Activated CD4-positive, alpha-beta T cell treated with anti-CD3 and anti-CD28 coated beads, Interleukin-10, Interleukin-2, amounts not matched to agents 100 ng/mL and 50 ng/mL, durations not matched to agents 16 hours and 8 hours (primary cell): ENCODE results near the gene CCDC69.
A peak's percentile ranks its signal among the peaks of the same experiment; 100 is the strongest.
"Not testable (repeated sequence)": the region's sequence is repeated elsewhere in the genome, so short reads cannot be mapped to it uniquely, and the experiment has no call there.

ENCODE experiments used
- DNase-seq: peaks from one replicate; pipeline ENCODE4 v3.0.0-alpha.2; 2020

Gene CCDC69

DNA sequence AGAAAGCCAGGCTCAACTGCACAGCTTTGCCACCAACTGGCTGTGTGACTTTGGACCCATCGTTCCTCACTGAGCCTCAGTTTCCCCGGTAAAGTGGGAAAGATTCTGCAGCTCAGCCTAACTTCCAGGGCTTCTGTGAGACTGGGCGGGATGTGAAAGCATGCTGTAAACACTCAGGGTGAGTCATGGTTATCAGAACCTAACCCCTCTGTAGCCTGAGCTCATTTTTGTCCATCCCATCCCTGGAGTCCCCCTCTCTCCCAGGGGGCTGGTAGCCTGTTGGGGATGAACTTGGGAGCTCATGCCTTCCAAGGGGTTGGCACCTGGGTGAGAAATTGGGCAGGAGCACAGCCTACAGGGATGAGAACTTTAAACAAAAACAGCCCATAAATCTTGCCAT, 2.3 kb downstream of the CCDC69 start:
- DNase-seq: no peak

DNA sequence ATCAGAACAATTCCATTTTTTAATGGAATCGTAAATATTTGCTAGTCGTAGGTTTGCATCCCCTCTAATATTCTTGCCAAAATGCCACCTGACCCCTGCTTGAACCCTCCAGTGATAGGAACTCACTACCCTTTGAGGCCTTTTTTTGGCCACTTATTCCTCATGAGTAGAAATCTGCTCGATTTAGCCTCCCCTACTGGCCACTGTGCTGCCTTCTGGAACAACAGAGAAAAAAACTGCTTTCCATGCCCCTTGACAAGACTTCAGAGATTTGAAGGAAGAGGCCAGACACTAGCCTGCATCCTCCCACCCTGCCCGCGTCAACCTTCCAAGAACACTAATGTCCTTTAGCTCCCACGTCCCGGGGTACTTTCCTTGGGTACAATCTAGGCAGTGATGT, 4.1 kb downstream of the CCDC69 start:
- no peak for DNase-seq

DNA sequence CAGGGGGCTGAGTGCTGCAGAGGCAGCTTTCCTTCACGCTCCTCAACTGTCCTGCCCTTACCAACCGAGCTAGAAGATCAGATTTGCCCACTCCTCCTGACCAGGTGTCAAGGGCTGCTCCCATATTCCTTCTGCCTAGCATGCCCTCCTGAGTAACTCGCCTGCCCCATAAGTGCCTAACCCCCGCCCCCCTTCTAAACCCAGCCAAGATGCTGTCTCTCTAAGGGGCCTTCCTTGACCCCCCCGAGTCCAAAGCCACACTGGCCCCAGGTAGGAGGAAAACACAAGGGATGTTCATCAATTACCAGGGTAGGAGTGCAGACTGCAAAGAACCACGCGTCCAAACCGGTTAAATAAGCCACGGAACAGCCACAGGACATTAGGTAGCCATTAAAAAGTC, 4.8 kb downstream of the CCDC69 start:
- no peak for DNase-seq

DNA sequence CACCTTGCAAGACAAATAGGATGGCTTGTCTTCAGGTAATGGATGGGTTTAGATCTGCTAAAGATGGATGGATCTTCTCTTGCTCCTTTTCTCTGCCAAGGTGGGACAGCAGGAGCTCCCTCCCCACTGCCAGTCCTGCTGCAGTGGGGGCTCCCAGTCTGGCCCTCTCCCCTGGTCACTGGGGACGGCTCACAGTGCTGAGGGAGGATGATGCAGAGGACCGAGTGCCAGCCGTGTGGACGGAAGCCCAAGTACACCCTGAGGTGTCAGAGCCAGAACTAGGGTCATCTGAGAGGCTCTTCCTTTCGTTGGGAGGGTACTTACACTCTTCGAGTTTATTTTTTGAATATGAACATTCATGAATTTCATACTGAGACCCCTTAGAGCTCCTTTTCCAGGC, 5.7 kb downstream of the CCDC69 start:
- no peak for DNase-seq

GRCh38 chr5:151216781-151217180, 7.1 kb downstream of the CCDC69 start:
- no peak for DNase-seq

DNA sequence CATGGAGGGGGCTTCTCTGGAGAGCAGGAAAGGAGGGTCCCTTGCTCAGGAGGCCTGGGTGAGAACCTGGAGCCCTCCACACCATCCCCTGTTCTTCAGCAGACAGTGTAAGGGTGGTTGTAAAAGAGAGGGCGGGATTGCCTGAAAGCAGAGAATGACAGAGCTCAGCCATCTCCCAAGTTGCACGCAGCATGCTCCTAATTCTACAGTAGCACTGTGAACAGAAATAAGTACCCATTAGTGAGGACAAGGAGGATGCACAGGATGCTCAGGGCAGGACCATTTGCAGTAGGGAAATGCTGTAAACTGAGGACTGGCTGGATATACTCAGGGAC, 8.4 kb downstream of the CCDC69 start:
- DNase-seq: no peak

GRCh38 chr5:151214614-151215545, 9.0 kb downstream of the CCDC69 start:
- DNase-seq: peak; percentile 63

DNA sequence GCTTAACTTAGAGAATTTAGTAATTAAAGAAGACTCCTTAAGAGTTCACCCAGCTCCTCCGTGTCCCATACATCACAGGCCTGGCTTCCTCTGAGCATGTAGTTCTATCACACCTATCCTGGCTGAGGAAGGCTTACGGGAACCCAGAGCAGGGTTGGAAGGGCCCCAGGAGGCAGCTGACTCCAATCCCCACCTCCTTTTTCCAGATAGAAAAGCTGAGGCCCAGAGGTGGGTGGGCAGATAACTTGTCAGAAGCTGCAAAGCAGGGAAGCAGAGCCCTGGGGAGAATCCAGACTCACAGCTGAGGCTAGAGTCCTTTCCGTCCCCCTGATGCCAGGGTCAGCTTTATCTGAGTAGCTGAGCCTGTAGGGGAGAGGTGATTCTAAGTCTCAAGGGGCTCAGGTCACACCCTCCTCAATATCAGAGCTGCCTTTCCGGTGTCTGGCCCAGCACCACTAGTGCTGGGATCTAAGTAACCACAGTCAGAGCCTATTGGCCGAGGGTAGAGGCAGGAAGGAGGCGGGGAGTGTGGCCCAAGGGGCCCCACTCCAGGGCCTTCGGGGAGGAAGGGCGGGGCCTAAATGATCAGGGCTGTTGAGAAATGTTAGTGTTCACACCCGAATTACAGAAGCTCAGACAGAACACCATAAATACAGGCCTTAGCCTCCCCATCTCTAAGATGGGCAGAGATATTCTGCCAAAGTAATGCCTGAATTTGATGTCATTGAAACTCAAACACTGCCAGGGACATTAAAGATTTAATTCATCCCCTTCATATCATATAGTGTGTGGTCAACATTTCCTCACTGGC, 9.9 kb downstream of the CCDC69 start:
- peak; percentile 96 for DNase-seq

GRCh38 chr5:151212406-151212798, 11.5 kb downstream of the CCDC69 start:
- peak; percentile 59 for DNase-seq

- DNase-seq: no peak
These were observed 15.4 kb downstream of the CCDC69 start for GRCh38 chr5:151208481-151208914.

- no peak for DNase-seq
These were observed 18.5 kb downstream of the CCDC69 start for GRCh38 chr5:151205411-151205810.

- no peak for DNase-seq
These were observed 19.8 kb downstream of the CCDC69 start for GRCh38 chr5:151204051-151204450.

GRCh38 chr5:151202381-151203139, 21.3 kb downstream of the CCDC69 start:
- DNase-seq: peak; percentile 86

GRCh38 chr5:151200913-151201595, 22.8 kb downstream of the CCDC69 start:
- no peak for DNase-seq

DNA sequence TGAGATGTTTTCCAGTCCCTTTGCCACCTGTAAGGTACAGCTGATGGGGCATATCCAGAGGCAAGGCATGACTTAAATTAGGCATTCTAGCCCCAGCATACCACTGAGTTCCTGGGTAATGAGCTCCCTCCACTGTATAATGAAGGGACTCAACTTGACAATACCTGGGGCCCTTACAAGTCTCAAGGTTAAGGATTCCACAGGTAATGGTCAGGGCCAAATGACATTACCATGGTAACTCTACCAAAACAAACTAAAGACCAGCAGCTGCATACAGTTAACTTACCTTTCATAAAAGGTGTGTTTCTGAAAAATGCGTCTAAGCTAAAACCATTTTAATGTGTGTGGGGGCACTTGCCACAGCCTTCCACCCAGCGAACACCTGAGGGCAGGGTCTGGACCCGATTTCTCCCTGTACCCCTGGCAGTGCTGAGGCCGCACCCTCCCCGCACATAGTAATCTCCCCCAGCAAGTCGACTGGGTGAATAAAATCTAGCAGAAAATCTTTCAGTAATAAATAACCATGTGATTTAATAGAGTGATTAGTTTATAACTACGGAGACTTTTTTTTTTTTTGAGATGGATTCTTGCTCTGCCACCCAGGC, 24.2 kb downstream of the CCDC69 start:
- DNase-seq: no peak

DNA sequence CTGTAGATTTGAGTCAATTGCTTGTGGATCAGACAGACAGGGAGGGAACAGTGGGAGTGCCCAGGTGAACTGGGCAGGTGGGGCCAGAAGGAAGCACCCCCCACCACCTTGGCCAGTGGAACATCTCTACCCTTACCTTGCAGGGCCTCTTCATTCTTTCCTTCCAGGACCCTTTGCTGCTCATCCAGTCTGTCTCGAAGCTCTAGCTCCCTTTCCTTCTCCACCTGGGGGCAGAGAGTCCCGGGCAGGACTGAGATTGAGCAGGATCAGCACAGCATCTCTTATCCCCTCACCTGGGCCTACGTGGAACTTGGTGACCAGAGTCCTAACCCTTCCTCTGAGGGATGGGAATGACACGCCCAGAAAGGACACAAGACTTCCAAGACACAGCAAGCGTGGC, 25.0 kb downstream of the CCDC69 start:
- no peak for DNase-seq

DNA sequence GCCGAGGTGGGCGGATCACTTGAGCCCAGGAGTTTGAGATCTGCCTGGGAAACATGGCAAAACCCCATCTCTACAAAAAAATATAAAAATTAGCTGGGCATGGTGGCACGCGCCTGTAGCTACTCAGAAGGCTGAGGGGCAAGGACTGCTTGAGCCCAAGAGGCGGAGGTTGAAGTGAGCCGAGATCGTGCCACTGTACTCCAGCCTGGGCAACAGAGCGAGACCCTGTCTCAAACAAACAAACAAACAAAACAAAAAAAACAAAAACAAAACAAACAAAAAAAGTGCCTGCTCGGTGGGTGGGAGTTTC, 26.6 kb downstream of the CCDC69 start:
- not testable (repeated sequence) for DNase-seq

DNA sequence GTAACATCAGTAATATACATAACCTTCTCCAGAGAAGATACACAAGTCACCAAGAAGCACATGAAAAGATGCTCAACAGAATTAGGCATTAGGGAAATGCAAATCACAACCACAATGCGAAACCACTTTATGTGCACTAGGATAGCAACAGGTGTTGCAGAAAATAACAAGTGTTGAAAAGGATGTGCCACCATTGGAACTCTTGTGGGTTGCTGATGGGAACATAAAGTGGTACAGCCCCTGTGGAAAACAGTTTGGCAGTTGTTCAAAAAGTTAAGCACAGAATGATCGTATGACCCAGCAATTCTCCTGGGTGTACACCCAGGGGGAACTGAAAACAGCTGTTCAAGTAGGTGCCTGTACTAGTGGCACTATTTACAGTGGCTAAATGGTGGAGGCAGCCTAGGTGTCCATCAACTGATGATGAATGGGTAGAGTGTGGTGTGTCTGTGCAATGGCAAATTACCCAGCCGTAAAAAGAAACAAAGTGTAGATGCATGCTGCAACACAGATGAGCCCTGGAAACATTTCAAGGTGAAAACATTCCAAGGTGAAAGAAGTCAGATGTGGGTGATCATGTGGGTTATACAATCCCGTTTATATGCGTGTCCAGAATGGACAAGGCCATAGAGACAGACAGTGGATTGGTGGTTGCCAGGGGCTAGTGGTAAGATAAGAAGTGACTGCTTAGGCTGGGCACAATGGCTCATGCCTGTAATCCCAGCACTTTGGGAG, 27.2 kb downstream of the CCDC69 start:
- no peak for DNase-seq

GRCh38 chr5:151195622-151196021, 28.3 kb downstream of the CCDC69 start:
- DNase-seq: peak; percentile 32

DNA sequence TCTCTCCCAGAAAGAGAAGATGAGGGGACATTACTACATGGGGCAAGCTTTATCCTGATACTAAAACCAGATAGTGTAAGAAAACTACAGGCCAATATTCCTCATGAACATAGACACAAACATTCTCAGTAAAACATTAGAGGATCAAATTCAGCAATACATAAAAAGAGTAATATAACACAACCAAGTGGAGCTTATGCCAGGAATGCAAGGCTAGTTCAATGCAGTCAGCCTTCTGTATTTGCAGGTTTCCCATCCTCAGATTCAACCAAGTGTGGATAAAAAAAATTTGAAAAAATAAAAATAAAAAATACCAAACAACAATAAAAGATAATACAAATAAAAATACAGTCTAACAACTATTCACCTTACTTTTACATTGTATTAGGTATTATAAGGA, 31.3 kb downstream of the CCDC69 start:
- DNase-seq: no peak

- no peak for DNase-seq
These were observed 32.2 kb downstream of the CCDC69 start for GRCh38 chr5:151191661-151192060.

- no peak for DNase-seq
These were observed 34.7 kb downstream of the CCDC69 start for GRCh38 chr5:151189151-151189550.
